K562 (cell line): Measurements from ENCODE around the gene IMP4. TPM values are rescaled to one million over a fixed set of nuclear protein-coding genes. Genes with fewer than 3 reads are reported as not detected.

Experiments used
- ATAC-seq: fragments of 200-7000 bp; cut with Tn5 transposase; 3 replicates; pipeline ENCODE4 v1.9.1; 2020; ENCODE audit warnings: moderate library complexity
- BruUV-seq: library from RNA; stranded (reverse); fragments of 400-500 nt; replicated peaks from 2 replicates; lab custom pipeline; 2021; lab: Mats Ljungman, UMichigan
- CTCF ChIA-PET: fragments of 300-600 bp; formaldehyde crosslinking; extraction: SDS; loops from one replicate; lab custom pipeline; 2021; ENCODE audit warnings: low intra/inter-chr PET ratio; lab: Yijun Ruan, JAX
- POLR2A ChIA-PET: fragments of 300-600, 350-650 bp; sonication (Branson Sonifier 250); formaldehyde crosslinking; extraction: SDS; loops from one replicate; lab custom pipeline; 2021; ENCODE audit warnings: antibody characterized with exemption, inconsistent platforms; lab: Yijun Ruan, JAX
- DNase-seq, 4 experiments: peaks; one replicate each; pipeline versions ENCODE4 v3.0.0 to v3.0.0-alpha.2; 2011 to 2018; ENCODE audit warnings: low spot score in 3 of 4, mixed read lengths in 3 of 4; ENCODE audit errors: extremely low read depth in 1 of 4
- FAIRE-seq: peaks from 2 replicates; lab custom pipeline; 2011; peaks lifted over from hg19 to GRCh38; lab: Jason Lieb, UNC
- H2AFZ ChIP-seq: 2 replicates; pipeline ENCODE4 v1.6.0; 2011; ENCODE audit warnings: low read depth, low read length, control low read depth, inconsistent platforms
- H3K27ac ChIP-seq: fragments of 200-600 bp; 3 replicates; pipeline ENCODE4 v1.8.0; 2011; ENCODE audit warnings: low read depth, mild to moderate bottlenecking, control low read depth, inconsistent platforms, low read length, moderate library complexity, mixed read lengths; ENCODE audit errors: extremely low read depth
- H3K27me3 ChIP-seq, 2 experiments: fragments of 300-600 bp in 1 of 2; 2 replicates in 1 of 2; 3 replicates in 1 of 2; pipeline versions ENCODE4 v1.6.0 to v1.8.0; 2011; ENCODE audit warnings: inconsistent platforms in 2 of 2, low read length in 2 of 2, mild to moderate bottlenecking in 1 of 2, mixed read lengths in 1 of 2, moderate library complexity in 1 of 2; ENCODE audit not compliant: control insufficient read depth in 2 of 2, insufficient read depth in 2 of 2
- H3K36me3 ChIP-seq: fragments of 300-600 bp; 3 replicates; pipeline ENCODE4 v1.8.0; 2011; ENCODE audit warnings: mild to moderate bottlenecking, low read length, inconsistent platforms; ENCODE audit not compliant: control insufficient read depth, insufficient read depth
- H3K4me1 ChIP-seq, 2 experiments: fragments of 200-600 bp in 1 of 2; replicated peaks in 1 of 2; 2 replicates in 1 of 2; 3 replicates in 1 of 2; pipeline versions ENCODE4 v1.5.1 to v1.8.0; 2011; ENCODE audit warnings: inconsistent platforms in 2 of 2, low read length in 2 of 2, mild to moderate bottlenecking in 1 of 2, mixed read lengths in 1 of 2, moderate library complexity in 1 of 2; ENCODE audit not compliant: control insufficient read depth in 2 of 2, insufficient read depth in 2 of 2
- H3K4me2 ChIP-seq: 2 replicates; pipeline ENCODE4 v1.6.1; 2011; ENCODE audit warnings: low read length, control low read depth, inconsistent platforms, mixed read lengths; ENCODE audit not compliant: insufficient read depth
- H3K4me3 ChIP-seq: fragments of 200-600 bp; sonication (generic), shearing (Covaris generic); 2 replicates; pipeline ENCODE4 v1.5.1; 2016; ENCODE audit warnings: control low read depth, inconsistent platforms
- H3K79me2 ChIP-seq: fragments of 200-600 bp; 3 replicates; pipeline ENCODE4 v1.8.0; 2011; ENCODE audit warnings: low read length, inconsistent platforms; ENCODE audit not compliant: control insufficient read depth, insufficient read depth
- H3K9ac ChIP-seq, 2 experiments: 2 replicates each; pipeline versions ENCODE4 v1.6.0 to v1.6.1; 2011; ENCODE audit warnings: low read depth in 2 of 2, low read length in 2 of 2, control low read depth in 1 of 2, inconsistent platforms in 1 of 2, mild to moderate bottlenecking in 1 of 2, mixed read lengths in 1 of 2; ENCODE audit not compliant: insufficient read depth in 1 of 2
- H3K9me1 ChIP-seq: one replicate; pipeline ENCODE4 v1.6.0; 2011; ENCODE audit warnings: inconsistent platforms, mild to moderate bottlenecking, low read length, moderate library complexity; ENCODE audit not compliant: control insufficient read depth, insufficient read depth
- H3K9me3 ChIP-seq: replicated peaks from 2 replicates; pipeline ENCODE4 v1.5.1; 2011; ENCODE audit warnings: low read depth, low read length, inconsistent platforms; ENCODE audit not compliant: control insufficient read depth, insufficient read depth
- H4K20me1 ChIP-seq: replicated peaks from 2 replicates; pipeline ENCODE4 v1.6.1; 2011; ENCODE audit warnings: low read length, inconsistent platforms, mixed read lengths; ENCODE audit not compliant: control insufficient read depth, insufficient read depth
- NFIX ChIP-seq: fragments of 250-450 bp; sonication (Bioruptor Pico); IDR thresholded peaks from 2 replicates; pipeline ENCODE4 v1.4.0; 2020; ENCODE audit warnings: low read depth, mild to moderate bottlenecking, moderate library complexity
- NUFIP1 ChIP-seq: fragments of 450-650 bp; IDR thresholded peaks from 2 replicates; pipeline ENCODE4 v1.6.1; 2018; ENCODE audit not compliant: partially characterized antibody
- PHF21A ChIP-seq: fragments of 450-650 bp; IDR thresholded peaks from 2 replicates; pipeline ENCODE4 v1.6.1; 2017; ENCODE audit warnings: low read depth, borderline replicate concordance
- PTTG1 ChIP-seq: fragments of 450-650 bp; IDR thresholded peaks from 2 replicates; pipeline ENCODE4 v1.6.1; 2016; ENCODE audit warnings: low read depth, mild to moderate bottlenecking, missing genetic modification characterization, missing compliant biosample characterization
- RAD51 ChIP-seq: fragments of 450-650 bp; IDR thresholded peaks from 2 replicates; pipeline ENCODE4 v1.7.1; 2016; ENCODE audit warnings: low read depth, mild to moderate bottlenecking, borderline replicate concordance
- RBM15 ChIP-seq: fragments of 200-400 bp; formaldehyde crosslinking; IDR thresholded peaks from 2 replicates; pipeline ENCODE4 v1.6.1; 2018; ENCODE audit warnings: mild to moderate bottlenecking, low read length, moderate library complexity; ENCODE audit not compliant: insufficient read depth
- RNF2 ChIP-seq: sonication (generic); IDR thresholded peaks from 2 replicates; pipeline ENCODE4 v1.6.1; 2016
- RREB1 ChIP-seq: fragments of 250-450 bp; sonication (Bioruptor Pico); IDR thresholded peaks from 2 replicates; pipeline ENCODE4 v1.4.0; 2020
- SREBF2 ChIP-seq: sonication (generic); formaldehyde crosslinking; IDR thresholded peaks from 2 replicates; pipeline ENCODE4 v1.4.0; 2020; ENCODE audit warnings: mild to moderate bottlenecking, missing genetic modification reagents
- ZNF224 ChIP-seq: sonication (generic); formaldehyde crosslinking; IDR thresholded peaks from 2 replicates; pipeline ENCODE4 v1.8.0; 2022; ENCODE audit warnings: mild to moderate bottlenecking, missing genetic modification reagents
- WGBS: fragments of 100-300 bp; shearing (Covaris generic); methylation state at CpG from one replicate; pipeline ENCODE4 v1.1.6; 2016; ENCODE audit warnings: low coverage, mixed read lengths; ENCODE audit not compliant: insufficient coverage; ENCODE audit errors: missing lambda C conversion rate; 5-methylcytosine and 5-hydroxymethylcytosine counted together
- in situ Hi-C: fragments of 300-500 bp; cut with MboI; formaldehyde crosslinking; loops from 4 replicates; pipeline ENCODE4 v1.15.0; 2018; ENCODE audit warnings: inconsistent platforms, mixed read lengths
- intact Hi-C: fragments of 100-400 bp; cut with micrococcal nuclease; formaldehyde crosslinking; loops from 2 replicates; pipeline ENCODE4 v1.14.2; 2022
- polyA plus RNA-seq, 8 experiments: library from polyadenylated mRNA; depleted of rRNA in 4 of 8; stranded (reverse) in 5 of 8; unstranded in 3 of 8; fragments of >200 nt; fragmentation: Nextera tagmentation in 2 of 8; fragmentation: Illumina TruSeq in 1 of 8; extraction: Ambion mirVana in 2 of 8; extraction: Trizol in 1 of 8; gene quantifications; 2 replicates each; pipeline versions ENCODE4 v1.2.1 to v1.2.3, GENCODE V29; 2011 to 2014; ENCODE audit warnings: inconsistent platforms in 1 of 8, missing spikeins in 1 of 8
- total RNA-seq, 7 experiments: library from RNA; depleted of rRNA in 6 of 7; stranded (reverse); fragments of >200 nt in 6 of 7; fragmentation: Illumina TruSeq in 2 of 7; extraction: Trizol in 2 of 7; gene quantifications; 2 replicates each; pipeline versions ENCODE4 v1.2.1 to v1.2.3, GENCODE V29; 2011 to 2021; ENCODE audit warnings: low replicate concordance in 1 of 7

IMP4 gene
- total and polyA plus RNA-seq, 9 of the 15 experiments (the other 6 are each of a cell fraction or from before 2014, with no cell fraction given), result 35.4 to 209 (median 100.0) TPM

GRCh38 chr2:130310881-130311280 lies 31.8 kb upstream of the IMP4 start (continued):
- TF ChIP-seq PTTG1 (tag) (no peak), SREBF2 (CRISPR knock-in tag) (no peak), ZNF224 (no peak), RNF2 (no peak), RBM15 (no peak)
- TF ChIP-seq, all 486 proteins: peak for 0

- ChIA-PET CTCF (no interaction called here), POLR2A (no interaction called here)
- Histone ChIP-seq H3K9me1 (no peaks in the 10 kb centered on the region), H4K20me1 (no peaks in the 10 kb centered on the region), H3K27me3 (peaks cover 8 to 54% of the 10 kb centered on the region in 2 experiments; a peak in 4 of 5 replicates), H3K27ac (no peak overlapping the region), H2AFZ (no peak overlapping the region), H3K36me3 (no peaks in the 10 kb centered on the region), H3K4me3 (no peak overlapping the region), H3K4me1 (peaks cover 0 to 4% of the 10 kb centered on the region in 2 experiments; a peak in 2 of 5 replicates), H3K4me2 (no peak overlapping the region), H3K9me3 (no peaks in the 10 kb centered on the region), H3K9ac (no peak overlapping the region), H3K79me2 (no peaks in the 10 kb centered on the region)
- WGBS, result 2% methylated on average over 12 of the region's 12 CpGs
- TF ChIP-seq RREB1 (CRISPR knock-in tag) (no peak), RAD51 (no peak), NUFIP1 (no peak), RNF2 (no peak), NFIX (CRISPR knock-in tag) (no peak), PHF21A (no peak)
- no peak for ATAC-seq
- DNase-seq, result no peak
- in situ Hi-C loops (no loop called here), intact Hi-C loops (no loop called here)
- FAIRE-seq, result no peak
- no TSS peak for BruUV-seq
Observed at GRCh38 chr2:130313812-130314334, 28.8 kb upstream of the IMP4 start.
